Mammary epithelial cell (primary cell): Measurements from ENCODE around the gene COL4A2.

Source experiments
- CTCF ChIP-seq, 2 donors: IDR thresholded peaks in 1 of 2; conservative IDR thresholded peaks in 1 of 2; 2 replicates each; pipeline ENCODE4 v1.5.1; 2011 to 2012; ENCODE audit warnings: inconsistent platforms in 2 of 2, low read length in 2 of 2, mild to moderate bottlenecking in 2 of 2, control low read depth in 1 of 2, low read depth in 1 of 2; ENCODE audit not compliant: insufficient read depth in 1 of 2; ENCODE audit errors: extremely low read depth in 1 of 2
- EZH2 ChIP-seq: IDR thresholded peaks from 2 replicates; pipeline ENCODE4 v1.6.1; 2012; ENCODE audit warnings: low read length, inconsistent platforms, borderline replicate concordance

GRCh38 chr13:110286833-110287819 is 20.0 kb upstream of the COL4A2 start:
- TF ChIP-seq CTCF (conservative IDR thresholded peaks at IDR 0.05 in 1 of 2, IDR thresholded peaks at IDR 0.05 in 1 of 2; ENCODE audit: extremely low read depth in 1 of 2, insufficient read depth in 1 of 2, low read depth in 1 of 2, low read length in 2 of 2) (no peak), EZH2 (no peak)
